HuH-7 (cell line): Measurements from ENCODE around the gene EMP1.

Experiments used
- DNase-seq: peaks from one replicate; pipeline ENCODE4 v3.0.0; 2011; ENCODE audit warnings: low spot score

Gene EMP1

DNA sequence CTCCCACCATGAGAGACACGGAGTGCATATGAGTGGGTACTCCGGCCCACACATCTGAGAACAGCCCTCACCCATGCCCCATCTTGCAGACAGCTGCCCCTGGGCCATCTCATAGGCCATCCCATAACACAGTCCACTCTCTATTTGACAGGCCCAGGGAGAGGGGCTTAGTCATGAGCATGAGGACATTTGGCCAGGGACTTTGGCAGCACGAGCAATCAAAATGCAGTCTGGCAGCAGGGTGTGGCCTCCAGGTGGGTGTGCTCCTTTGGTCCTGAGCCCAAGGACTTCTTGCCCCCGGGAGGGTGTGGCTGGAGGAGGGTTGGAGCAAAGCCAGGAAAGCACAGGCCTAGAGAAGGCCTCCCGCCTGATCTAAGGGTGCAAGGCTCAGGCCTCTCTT is 25.6 kb downstream of the EMP1 start:
- no peak for DNase-seq

DNA sequence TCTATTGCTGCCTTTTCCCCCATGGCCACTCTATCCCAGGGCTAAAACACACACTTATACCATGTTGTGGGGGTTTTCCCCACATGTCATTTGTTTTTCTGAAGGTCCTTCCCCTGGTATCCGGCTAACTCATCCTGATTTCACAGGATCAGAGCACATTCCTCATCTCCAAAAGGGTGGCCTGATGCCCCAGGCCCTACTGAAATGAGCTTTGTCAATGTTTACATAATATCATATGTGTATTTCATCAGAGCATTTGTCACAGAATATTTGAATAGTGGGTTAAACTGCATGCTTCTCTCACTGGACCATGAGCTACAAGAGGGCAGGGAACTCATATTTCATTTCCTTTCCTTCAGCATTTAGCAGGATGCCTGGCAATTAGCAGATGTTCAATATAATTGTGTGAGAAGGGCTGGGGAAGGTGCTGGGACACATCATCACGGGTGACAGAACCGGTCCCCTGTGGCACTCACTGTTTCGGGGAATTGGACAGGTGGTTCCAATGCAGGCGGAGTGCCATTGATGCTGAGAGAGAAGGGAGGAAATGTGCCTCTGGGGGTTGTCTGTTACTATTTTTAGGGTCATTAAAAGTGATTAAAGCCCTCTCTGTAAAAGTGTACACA is 26.8 kb downstream of the EMP1 start:
- DNase-seq = no peak

DNA sequence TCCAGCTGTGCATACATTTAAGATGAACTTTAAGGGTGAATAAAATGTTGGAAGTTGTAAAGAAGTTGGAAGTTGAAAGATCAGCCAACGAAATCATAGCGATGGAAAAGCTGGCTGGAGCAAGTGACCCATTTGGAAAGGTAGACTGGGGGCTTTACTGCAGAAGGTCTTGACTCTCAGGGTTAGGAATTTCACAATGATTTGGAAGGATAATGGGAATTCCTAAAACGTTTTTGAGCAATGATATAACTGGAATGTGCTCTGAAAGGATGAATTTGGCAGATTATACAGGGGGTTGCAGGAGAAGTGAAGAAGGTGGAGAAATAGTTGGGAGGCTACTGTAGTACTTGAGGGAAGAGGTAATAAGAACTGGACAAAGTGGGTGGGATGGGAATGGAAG is 27.4 kb downstream of the EMP1 start:
- no peak for DNase-seq

DNA sequence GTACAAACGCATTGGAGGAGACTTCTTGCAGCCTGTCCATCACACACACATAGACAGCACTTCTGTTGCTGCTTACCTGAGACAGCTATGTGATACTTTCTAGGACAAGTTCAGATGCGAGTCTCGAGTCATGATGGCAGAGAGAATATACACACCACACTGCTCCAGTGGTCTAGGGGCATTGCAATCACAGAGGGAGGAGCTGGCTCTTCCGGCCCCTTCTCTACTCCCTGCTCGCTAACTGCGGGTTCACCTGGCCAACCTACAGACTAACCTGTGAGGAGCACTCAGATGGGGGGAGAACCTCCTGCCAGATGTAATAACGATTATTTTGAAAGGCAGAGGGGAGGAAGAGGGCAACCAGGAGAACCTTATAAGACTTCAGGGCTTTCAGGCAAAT is 30.7 kb downstream of the EMP1 start:
- DNase-seq = no peak

DNA sequence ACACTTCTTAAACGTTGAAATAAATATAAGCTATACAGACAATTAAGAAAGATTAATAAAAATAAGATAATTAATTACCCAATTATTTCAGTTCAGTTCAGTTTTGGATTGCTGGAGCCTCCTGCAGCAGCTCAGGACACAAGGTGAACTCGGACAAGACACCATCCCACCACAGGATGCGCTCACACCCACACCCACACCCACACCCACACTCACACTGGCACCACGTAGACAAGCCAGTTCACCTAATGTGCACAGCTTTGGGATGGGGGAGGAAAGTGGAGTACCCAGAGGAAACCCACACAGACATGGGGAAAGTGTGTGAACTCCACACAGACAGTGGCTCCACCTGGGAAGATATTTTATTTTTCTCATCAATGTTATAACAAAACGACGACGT is 32.1 kb downstream of the EMP1 start:
- DNase-seq = no peak

DNA sequence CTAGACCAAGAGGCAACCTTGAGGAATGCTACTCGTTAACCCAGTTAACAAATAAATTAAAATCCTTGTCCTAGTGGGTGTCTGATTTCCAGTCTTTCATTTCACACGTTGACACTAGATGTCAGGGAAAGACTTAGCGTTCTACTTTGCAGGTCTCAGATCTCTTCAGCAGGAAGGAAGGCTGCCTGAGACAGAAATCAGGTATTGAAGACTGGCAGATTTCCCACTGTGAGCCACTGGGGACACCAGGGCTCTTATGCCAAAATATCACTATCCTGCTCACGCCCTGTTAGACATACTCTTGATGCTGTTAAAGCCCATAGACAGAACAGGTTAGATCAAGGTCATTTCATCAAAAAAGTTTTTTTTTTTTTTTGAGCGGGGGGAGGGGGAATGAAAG is 33.0 kb downstream of the EMP1 start:
- no peak for DNase-seq

DNA sequence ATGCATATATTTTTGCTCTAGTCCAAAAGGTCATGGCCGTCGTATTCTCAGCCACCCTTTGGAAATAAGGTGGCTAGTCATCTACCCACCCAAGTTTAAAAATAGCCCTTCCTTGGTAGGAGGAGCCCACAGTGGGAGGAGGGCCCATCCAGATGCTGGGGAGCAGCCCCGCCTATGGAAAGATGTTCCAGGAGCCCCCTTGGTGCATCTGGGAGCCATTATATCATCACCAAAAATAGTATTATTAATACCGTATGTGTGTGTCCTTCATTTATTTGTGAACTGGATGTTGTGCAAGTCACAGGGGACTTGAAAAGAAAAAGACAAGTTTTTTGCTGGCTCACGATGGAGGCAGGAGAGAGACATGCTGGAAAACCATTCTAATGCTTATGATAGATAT is 34.0 kb downstream of the EMP1 start:
- no peak for DNase-seq

DNA sequence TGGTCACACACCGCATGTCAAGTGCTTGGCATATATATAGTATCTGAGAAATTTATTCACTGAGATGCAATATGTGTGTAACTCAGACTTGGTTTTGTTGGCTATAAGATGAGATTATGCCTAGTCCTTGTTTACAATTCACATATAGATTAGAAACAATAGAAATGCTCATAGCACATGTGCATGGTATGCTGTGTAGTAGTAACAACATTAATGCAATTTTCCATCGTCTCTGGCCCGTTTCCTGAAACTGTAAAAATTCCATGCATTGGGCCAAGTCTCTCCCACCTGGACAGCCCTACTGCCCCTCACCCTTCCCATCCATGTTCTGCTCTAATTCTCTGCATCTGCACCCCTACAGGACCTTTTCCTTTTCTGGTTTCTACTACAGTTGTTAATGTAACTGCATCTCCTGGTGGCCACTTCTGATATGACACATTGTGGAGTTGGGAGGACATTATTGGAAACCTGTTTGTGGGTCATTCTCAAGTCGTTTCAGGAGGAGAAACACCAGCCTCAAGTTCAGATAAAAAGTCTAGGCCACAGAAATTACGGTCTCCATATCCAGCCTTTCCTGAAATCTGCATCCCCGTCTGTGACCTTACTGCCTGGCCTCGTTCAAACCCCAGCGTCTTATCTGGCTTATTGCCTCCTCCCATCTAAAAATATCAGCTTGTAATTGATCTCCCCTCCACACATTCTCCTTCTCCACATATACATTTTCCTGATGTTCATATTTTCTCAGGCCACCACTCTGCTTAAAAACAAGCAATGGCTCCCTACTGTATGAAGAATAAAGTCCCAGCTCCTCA is 37.5 kb downstream of the EMP1 start:
- peak; percentile 36 for DNase-seq

DNA sequence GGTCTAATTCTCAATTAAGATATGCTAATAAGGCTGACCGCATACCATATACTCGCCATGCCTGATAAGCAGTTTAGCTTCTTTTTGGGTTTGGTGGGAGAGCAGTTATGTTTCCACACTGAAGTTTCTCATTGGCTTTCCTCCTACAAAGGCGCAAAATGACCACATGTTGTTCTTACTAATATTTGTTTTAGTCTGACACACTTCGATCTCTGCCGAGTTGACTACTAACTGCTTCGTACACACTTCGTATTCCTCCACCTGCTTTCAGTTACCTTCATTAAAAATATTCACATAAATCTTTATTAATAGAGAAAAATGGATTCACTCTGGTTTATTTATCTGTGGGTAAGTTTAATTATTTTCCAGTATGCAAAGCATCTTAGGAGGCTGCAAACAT is 41.7 kb downstream of the EMP1 start:
- DNase-seq = no peak

DNA sequence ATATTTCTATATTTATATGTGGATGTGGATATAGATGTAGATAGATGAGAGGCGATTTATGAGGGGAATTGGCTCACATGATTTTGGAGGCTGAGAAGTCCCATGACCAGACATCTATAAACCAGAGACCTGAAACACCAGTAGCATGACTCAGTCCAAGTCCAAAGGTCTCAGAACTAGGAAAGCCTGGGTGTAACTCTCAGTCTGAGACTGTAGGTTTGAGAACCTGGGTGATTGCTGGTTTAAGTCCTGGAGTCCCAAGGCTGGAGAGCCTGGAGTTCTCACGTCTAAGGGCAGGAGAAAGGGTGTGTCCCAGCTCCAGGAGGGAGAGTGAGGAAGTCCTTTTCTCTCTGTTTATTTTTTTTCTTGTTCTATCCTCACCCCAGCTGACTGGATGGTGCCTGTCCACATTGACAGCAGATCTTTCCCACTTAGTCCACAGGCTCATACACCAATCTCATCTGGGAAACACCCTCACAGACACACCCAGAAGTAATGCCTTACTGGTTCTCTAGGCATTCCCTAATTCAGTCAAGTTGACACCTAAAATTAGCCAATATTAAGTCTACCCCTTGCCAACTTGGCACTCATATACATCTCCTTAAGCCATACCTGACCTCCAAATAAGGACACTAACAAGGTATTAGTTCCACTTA is 45.4 kb downstream of the EMP1 start:
- DNase-seq = no peak

DNA sequence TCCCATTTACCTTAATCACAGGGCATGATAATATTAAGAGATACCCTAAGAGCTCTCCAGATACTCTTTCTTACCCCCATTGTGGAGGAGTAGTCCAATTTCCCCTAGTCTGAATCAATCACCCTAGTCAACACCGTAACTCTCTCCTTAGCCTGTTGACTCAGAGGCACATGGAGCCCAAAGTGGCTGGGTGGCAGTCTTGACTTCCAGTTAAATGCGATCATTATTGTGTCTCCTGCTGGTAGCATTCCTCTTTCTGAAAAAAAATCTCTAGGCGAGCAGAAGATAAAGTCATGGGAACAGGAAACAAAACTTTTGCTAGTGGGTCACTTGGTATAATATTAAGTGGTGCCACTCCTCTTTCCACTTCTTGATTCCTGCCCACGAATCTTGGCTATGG is 46.4 kb downstream of the EMP1 start:
- no peak for DNase-seq

DNA sequence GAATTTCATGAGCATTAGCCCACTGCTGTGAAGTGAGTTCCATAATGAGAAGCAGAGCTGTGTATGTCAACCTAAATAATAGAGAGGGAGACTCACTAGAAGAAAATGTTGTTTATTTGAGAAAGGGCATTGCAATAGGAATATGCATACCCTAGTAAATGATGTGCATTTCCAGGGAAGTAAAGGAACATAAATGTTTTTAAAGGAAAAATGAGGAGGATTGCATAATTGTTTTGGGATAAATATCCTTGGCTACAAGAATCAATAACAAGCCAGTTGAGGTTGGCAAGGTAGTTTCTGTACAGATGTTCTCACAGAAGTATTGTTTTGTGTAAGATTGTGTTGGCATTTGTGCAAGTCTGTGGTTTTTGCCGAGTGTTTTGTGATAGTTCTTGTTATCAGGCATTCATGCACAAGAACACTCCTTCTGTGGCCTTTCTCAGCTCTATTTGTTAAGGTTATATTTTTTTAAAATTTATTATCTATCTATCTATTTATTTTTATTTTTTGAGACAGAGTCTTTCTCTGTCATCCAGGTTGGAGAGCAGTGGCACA is 47.1 kb downstream of the EMP1 start:
- DNase-seq = no peak

DNA sequence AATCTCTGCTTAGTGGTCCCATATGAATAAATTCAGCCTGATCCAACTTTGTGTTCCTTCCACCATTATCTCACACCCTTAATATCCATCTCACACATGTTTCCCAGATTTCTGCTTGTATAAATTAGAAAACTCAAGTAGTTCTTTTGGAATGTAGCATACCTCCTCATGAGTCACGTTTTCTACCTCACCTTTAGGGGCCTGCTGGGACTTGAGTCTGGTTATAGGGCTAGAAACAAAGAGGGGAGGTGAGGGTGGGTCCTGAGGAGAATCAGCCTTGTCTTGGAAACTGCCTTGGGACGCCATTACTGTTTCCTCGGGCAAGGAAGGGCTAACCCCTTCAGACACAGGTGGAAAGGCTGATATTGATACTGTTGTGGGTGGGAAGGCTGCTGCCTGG is 51.1 kb downstream of the EMP1 start:
- DNase-seq = no peak

DNA sequence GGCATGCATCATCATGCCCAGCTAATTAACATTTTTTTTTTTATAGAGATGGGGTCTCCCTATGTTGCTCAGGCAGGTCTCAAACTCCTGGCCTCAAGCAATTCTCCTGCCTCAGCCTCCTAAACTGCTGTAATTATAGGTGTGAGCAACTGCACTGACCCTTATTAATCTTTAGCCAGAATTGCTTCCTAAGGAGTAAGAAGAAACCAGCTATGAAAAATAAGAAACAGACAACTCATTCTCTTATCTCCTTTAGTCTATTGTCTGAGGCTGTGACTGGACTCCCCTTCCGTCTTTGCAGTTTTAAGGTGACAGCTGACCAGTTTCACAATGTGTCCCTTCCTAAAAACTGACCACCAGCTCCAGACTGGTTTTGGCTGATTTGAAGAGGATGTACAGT is 52.4 kb downstream of the EMP1 start:
- DNase-seq = no peak

DNA sequence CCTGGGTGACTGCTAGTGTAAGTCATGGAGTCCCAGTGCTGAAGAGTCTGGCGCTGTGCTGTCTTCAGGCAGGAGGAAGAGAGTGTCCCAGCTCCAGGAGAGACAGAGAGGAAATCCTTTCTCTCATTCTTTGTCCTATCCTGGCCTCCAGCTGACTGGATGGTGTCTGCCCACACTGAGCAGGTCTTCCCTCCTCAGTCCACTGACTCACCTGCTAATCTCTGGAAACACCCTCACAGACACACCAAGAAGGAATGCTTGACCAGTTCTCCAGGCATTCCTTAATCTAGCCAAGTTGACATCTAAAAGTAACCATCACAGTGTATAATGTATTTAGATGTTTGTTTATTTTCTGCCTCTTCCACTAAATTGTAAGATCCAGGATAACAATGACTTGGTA is 53.9 kb downstream of the EMP1 start:
- DNase-seq = no peak

DNA sequence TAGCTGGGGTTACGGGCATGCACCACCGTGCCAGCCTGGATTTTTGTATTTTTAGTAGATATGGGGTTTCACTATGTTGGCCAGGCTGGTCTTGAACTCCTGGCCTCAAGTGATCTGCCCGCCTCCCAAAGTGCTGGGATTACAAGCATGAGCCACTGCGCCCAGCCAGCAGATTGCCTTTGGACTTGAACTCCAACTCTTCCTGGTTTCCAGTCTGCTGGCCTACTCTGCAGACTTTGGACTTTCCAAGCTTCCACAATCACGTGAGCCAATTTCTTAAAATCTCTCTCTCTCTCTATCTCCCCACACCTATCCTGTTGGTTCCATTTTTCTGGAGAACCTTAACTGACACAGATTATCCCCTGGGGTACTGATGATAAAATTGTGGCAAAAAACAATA is 55.0 kb downstream of the EMP1 start:
- DNase-seq = no peak

DNA sequence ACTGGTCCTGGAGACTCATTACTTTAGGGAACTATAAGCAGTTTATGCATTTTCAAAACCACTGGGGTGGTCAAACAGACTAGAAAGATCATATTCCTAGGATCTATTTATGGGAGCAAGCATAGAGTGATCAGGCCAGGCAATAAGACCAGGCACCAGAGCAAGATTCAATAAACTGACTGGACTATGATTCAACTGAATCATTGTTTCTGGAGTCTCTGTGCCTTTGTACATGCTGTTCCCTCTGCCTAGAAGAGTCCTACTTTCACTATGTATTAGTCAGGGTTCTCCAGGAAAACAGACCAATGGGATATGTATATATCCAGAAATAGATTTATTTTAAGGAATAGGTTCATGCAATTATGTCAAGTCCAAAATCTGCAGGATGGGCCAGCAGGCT is 55.5 kb downstream of the EMP1 start:
- no peak for DNase-seq

DNA sequence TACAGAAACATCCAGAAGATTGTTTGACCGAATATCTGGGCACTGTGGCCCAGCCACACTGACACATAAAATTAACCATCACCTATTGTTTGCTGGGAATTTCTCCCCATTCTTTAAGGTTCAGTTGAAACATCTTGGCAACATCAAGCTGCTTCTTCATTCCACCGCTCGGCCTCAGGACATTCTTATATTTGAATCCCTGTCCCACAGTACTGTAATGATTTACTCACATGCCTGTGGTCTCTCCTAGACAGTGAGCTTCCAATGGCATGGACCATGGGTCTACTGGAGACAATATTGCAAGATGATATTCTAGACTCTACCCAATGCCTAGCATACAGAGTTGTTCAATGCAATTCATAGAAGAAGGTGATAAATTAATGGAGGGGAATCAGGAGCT is 56.1 kb downstream of the EMP1 start:
- no peak for DNase-seq

DNA sequence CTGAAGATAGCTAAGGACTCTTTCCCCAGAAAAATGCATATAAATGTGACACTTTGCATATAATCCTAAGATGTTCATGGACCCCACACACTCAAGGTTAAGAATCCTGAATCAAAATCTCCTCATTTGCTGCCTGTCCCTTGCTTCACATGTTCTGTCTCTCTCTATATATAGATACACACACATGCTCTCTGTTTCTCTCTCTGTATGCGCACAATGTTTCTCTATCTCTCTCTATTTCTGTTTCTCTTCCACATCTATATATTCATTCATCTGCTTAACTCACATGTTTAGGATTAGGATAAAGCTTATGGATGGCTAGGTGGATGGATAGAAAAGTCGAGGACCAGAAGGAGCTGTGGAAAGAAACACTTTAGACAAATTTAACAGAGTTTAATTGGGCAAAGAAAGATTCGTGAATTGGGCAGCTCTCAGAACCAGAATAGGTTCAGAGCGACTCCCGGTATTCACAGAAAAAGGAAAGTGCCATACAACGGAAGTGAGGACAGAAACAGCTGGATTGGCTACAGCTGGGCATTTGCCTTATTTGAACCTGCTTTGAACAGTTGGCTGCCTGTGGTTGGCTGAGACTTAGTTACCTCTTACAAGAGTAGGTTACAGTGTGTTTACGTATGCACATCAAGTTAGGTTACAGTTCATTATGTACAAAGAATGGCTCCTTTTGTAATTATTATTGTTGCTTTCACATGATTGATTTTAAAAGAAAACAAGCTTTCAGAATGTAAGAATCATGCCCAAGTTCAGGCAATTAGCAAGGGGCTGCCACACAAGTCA is 57.6 kb downstream of the EMP1 start:
- no peak for DNase-seq

DNA sequence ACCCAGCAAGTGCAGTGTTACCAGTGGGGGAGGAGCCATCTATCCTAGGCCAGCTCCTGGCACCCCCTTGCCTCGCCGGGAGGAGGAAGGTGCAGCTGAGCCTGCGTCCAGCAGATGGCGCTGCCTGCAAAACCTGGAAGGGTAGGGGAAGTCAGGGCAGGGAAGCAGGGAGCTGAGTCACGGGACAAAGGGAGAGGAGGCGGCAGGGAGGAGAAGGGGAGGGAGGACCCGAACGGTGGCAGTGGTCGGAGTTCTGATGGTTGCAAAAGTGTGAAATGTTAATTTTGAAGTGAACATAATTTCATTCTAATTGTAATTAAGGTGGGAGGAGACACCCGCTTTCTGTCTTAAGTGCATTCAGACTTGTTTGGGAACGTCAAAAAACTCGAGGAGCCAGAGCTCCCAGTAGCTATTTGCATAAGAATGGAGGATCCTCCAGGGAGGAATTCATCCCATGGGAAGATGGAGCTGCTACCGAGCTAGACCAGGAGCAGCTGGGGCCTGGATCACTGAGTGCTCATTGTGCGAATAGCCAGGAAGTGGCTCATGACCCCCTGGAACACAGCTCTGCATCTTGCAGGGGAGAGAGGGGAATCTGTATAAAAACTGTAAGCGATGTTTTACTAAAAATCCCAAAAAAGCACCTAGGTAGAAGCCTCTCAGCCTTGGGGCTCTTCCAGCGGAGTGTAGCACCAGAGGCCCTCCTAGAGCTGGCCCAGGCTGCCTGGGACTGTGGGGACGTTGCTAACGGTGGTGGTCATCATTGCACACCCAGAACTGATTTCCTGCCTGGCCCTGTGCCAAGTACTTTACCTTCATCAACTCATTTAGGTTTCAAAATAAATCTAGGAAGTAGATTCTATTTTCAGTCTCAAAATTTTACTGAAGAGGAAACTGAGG is 59.5 kb downstream of the EMP1 start:
- peak; percentile 89 for DNase-seq

DNA sequence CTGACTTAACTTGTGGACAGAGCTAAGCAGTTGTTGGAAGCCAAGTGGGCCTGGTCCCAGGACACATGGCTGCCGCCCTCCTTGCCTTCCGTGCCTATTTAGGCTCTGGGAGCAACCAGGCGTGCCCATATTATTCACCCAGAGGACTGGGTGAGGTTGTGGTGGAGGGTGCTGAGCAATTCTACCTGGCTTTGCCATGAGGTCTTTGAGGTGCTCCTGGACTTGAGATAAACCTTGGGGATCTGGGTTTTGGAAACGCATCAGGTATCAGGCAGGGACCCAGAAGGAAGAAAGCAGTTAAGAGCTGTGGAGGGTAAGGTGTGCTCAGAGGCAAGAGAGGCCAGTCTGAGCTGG is 60.1 kb downstream of the EMP1 start:
- DNase-seq = no peak
